HG03460 (cell line): ENCODE results near the gene CHMP1A.
"Not testable (repeated sequence)": the region's sequence is repeated elsewhere in the genome, so short reads cannot be mapped to it uniquely, and the experiment has no call there.

Experiments used
- ATAC-seq: cut with Tn5 transposase; IDR thresholded peaks from one replicate; pipeline ENCODE4 v1.9.1; 2021; ENCODE audit not compliant: unreplicated experiment

Gene CHMP1A

GRCh38 chr16:89657442-89658220 is at the start of gene CHMP1A, which contains the start of gene SPATA33:
Gene CHMP1A (minus strand): TSS chr16:89657708. CDS start chr16:89657588, 120 bp downstream.
Gene SPATA33 (plus strand): TSS chr16:89657836. CDS start chr16:89657912, 76 bp downstream.
- peak; percentile 86 for ATAC-seq

DNA sequence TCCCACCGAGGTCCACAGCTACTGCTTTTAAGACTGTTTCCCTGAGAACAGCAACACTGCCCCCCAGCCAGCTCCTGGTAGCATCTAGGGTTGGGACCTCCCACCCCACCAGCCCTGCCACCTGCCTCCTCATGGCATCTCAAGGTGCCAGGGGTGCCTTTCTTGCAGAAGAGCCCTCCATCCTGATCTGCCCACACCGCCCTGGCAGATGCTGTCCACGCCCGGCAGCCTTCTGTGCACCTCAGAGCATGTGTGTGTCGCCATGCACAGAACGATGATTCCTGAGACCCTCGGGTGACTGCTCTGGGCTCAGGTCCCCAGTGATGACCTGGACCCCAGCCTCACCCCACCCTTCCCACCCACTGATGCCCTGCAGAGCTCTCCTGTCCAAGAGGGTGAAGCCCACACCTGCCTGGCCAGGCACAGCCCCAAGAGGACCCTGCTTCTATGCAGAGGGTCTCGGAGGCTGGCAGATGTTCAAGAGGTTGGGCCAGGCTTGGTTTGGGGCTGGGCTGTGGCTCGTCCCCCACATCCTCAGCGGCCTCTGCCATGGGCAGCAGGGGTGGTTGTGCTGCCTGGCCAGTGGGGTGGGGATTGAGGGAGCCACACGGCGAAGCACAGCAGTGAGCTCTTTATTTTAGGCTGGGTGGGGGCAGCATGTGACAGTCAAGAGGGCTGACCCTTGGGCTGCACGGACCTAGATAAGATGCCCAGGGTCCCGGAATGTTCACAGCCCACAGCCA is 49.2 kb upstream of the CHMP1A start:
- ATAC-seq = no peak

GRCh38 chr16:89705006-89705405 is 47.5 kb upstream of the CHMP1A start:
- ATAC-seq = no peak

- no peak for ATAC-seq
Measured at GRCh38 chr16:89704281-89704680, 46.8 kb upstream of the CHMP1A start.

- peak; percentile 53 for ATAC-seq
Measured at GRCh38 chr16:89701425-89702406, 44.2 kb upstream of the CHMP1A start, which contains the start of gene SPATA2L. Gene SPATA2L (minus strand): TSS chr16:89701705. CDS start chr16:89701232, 473 bp downstream.

- ATAC-seq = no peak
Measured at GRCh38 chr16:89700649-89701424, 43.3 kb upstream of the CHMP1A start.

DNA sequence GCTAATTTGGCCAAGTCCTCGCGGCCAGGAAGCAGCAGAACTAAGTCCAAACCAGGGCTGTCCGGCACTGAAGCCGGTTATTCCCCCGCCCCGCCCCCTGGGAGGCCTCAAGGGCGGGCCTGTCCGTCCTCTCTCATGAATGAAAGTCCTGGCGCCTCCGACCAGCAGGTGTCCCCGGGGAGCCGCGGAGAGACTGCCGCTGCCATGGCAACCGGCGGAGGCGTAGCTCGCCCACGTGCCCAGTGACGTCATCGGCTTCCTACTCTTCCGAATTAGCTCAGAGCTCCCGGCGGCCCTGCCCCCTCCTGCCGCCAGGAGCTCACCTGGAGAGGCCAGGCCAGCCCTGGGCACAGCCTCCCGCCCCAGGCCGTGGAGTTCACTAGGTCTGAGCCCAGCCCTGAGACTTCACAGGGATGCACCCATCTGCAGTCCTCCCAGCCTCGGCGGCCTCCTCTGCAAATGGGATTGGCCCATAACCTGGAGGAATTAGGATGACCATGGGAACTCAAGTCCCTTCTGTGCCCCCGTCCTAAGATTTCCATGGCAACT is 42.7 kb upstream of the CHMP1A start:
- no peak for ATAC-seq

DNA sequence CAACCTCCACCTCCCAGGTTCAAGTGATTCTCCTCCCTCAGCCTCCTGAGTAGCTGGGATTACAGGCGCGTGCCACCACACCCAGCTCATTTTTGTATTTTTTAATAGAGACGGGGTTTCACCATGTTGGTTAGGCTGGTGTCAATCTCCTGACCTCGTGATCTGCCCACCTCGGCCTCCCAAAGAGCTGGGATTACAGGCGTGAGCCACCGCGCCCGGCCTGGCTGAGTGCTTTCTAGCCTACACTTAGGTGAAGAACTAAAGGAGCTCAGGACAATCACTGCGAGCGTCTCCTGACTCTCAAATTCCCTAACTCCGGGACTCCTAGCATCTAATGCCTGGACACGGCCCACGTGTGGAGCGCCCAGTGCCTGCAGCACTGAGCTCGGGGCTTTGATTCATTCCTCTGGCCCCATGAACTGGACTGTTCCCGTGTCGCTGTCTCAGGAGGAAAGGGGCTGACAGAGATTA is 42.2 kb upstream of the CHMP1A start:
- ATAC-seq = not testable (repeated sequence)

GRCh38 chr16:89698717-89699116 is 41.2 kb upstream of the CHMP1A start:
- not testable (repeated sequence) for ATAC-seq

- ATAC-seq = no peak
Measured at GRCh38 chr16:89697616-89698331, 40.3 kb upstream of the CHMP1A start.

GRCh38 chr16:89697161-89697615 is 39.7 kb upstream of the CHMP1A start:
- ATAC-seq = no peak

DNA sequence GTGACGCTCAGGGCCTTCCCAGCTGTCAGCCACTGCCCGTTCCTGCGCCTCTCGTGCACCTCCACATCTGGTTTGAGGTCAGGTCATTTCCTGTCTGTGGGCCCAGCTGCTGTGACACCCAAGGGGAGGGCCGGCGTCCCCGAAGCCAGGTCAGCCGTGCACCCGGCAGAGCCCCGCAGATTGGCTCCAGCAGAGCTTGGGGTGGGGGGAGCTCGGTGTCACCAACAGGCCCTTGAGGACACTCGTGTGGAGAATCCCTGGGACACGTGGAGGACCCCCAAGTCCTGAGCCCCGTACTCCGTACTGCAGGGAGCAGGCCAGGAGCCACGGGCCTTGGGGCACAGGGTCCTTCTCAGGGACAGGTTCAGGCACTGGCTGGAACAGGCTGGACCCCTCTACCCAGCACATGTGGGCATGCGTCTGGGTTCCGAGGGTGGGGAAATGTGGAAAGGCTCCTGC is 39.2 kb upstream of the CHMP1A start:
- ATAC-seq = no peak

- no peak for ATAC-seq
Measured at GRCh38 chr16:89695875-89696669, 38.6 kb upstream of the CHMP1A start.

DNA sequence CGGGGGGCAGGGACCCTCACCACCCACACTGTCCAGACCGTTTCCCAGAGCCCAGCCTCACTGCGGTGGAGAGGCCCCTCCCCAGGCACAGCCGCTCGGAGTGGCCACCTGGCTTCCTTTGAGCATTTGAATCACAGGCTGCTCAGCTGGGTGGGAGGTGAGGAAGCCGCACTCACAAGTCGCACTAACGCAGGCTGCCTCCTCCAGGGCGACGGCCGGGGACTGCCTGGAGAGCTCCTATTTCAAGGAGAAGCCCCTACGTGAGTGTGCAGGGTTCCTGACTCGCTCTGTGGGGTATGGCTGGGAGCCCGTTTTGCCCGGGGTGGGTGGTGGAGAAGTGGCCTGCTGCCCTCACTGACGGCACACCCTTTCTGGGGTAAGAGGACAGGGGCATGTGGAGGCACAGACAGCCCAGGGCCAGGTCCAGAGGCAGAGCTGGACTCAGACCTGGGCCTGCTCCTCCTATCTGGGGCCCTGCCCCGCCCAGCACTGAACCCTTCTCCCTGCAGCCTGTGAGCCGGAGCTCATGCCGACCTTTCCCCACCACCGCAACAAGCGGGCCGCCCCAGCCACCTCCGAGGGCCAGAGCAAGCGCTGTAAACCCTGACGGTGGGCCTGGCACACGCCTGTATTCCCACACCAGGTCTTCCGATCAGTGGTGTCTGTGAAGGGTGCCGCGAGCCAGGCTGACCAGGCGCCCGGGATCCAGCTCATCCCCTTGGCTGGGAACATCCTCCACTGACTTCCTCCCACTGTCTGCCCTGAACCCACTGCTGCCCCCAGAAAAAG is 37.8 kb upstream of the CHMP1A start:
- no peak for ATAC-seq

DNA sequence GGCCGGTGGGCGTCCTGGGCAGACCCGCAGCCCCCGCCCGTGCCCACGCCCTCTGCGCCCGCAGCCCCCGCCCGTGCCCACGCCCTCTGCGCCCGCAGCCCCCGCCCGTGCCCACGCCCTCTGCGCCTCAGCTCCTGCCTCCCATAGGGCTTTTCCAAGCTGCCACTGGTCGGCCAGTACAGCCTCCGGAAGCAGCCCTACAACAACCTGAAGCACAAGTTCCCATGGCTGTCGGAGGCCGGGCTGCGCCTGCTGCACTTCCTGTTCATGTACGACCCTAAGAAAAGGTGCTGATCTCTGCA is 37.2 kb upstream of the CHMP1A start:
- not testable (repeated sequence) for ATAC-seq

GRCh38 chr16:89693931-89694783 is 36.6 kb upstream of the CHMP1A start:
- no peak for ATAC-seq
